NCI-H226 (cell line): ENCODE results near the gene WDR86.

Source experiments
- DNase-seq: peaks from one replicate; pipeline ENCODE4 v3.0.0-alpha.2; 2015

Gene WDR86

DNA sequence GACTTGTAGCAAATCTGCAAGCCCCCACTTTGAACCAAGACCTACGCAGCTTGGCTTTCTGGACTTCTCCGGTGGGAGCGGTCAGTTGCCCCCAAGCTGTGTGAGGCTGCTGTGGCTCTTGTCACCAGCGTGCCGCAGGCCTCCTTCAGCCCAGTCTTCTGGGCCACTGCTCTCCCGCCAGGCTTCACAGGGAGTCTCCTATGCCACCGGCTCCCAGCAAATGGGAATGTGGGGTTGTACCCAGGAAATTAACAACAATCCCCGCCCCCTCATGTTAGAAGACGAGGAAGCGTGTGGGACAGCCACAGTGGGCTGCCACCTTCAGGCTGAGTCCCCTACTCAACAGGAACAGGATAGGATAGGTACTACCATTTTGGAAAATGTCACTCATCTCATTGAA is 4.2 kb downstream of the WDR86 start:
- DNase-seq, result no peak

GRCh38 chr7:151405056-151405455 is 4.8 kb downstream of the WDR86 start:
- no peak for DNase-seq

- DNase-seq, result peak; percentile 27
Measured at GRCh38 chr7:151404216-151405011, 5.4 kb downstream of the WDR86 start.

GRCh38 chr7:151403764-151404163 is 6.1 kb downstream of the WDR86 start:
- no peak for DNase-seq

DNA sequence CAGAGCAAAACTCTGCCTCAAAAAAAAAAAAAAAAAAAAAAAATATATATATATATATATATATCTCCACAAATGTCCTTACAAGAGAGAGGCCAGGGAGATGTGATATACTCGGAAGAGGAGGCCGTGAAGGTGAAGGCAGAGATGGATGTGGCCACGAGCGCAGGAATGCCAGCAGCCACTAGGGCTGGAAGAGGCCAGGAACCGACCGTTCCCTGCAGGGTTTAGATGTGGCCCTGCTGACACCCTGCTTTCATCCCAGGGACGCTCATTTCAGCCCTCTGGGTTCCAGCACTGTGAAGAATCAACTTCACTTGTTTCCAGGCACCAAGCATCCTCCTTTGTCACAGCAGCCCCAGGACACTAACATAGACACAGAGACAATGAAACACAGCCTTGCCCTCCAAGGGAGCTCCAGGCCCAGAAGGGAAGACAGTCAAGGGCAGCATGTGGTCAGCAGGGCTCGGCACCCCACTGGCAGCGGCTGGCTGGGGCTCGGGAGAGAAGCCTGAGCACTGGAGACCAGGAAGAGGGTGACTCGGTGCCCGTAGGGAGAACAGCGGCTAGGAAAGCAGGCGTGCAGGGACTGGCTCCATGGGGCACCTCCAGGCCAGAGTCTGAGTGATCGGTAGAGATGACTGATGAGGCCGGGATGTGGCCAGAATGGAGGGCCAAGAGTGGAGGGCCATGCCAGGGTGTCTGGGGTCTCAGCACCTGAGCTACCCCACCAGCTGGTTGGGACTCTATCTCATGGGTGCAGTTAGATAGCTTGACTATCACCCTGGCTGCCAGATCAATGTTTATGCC is 7.6 kb downstream of the WDR86 start:
- DNase-seq, result no peak

DNA sequence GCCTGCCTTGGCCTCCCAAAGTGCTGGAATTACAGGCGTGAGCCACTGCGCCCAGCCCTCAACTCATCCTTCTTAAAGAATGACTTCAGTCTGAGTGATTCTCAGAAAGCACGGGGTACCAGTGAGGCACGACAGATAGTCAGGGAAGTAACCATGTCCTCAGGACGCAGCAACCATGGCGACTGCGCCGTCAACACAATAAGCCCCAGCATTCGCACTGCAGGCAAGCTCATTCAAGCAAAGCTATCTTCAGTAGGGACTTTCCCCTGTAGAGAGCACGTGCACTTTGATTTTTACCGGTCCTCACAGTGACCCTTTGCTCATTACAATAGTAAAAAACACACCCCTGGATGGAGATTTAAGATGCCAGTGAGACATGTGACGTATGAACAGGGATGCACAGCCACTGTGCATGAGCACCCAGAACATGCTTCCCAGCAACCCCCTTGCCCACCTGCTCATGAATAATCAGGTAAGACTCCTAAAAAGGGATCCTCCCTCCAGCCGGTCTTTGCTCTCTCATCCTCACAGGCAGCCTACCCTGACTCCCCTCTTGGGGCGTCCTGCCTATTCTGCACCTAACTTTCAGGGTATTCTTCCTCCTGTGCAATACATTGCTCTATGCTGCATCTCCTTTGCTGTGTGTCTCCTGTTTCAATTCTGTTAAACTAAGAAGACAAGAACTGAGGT is 9.1 kb downstream of the WDR86 start:
- DNase-seq, result no peak

- DNase-seq, result no peak
Measured at GRCh38 chr7:151399906-151400305, 9.9 kb downstream of the WDR86 start.

GRCh38 chr7:151399305-151399601 is 10.6 kb downstream of the WDR86 start:
- no peak for DNase-seq

- no peak for DNase-seq
Measured at GRCh38 chr7:151398446-151399304, 11.2 kb downstream of the WDR86 start.

- DNase-seq, result no peak
Measured at GRCh38 chr7:151397026-151397425, 12.8 kb downstream of the WDR86 start.

DNA sequence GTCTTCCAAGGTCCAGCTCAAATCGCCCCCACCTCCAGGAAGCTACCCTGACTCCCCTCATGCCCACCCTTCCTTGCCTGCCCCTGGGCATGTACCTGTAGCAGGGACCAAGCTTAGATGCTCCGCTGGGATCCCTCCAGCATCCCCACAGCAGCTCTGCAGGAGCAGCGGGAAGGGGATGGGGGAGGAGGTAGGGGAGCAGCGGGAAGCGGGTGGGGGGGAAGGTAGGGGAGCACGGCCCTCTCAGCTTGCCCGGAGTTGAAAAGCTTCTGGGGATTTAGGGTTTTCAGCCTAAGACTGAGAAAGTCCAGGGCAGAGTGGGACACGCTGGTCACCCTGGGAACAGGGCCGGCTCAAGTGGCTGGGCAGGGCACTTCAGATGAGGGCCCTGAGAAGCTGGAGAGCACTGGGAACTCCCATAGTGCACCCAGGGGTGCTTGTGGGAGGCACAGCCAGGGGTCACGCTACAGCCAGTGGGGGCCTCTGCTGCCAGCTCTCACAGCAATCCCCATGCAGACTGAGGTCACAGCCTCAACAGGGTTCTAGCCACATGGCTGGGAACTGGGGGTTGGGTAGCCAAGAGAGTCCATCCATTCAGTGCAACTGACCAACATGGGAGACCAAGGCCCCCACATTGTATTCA is 13.4 kb downstream of the WDR86 start:
- no peak for DNase-seq

GRCh38 chr7:151395036-151395367 is 14.8 kb downstream of the WDR86 start:
- no peak for DNase-seq

- no peak for DNase-seq
Measured at GRCh38 chr7:151394076-151395035, 15.5 kb downstream of the WDR86 start.

DNA sequence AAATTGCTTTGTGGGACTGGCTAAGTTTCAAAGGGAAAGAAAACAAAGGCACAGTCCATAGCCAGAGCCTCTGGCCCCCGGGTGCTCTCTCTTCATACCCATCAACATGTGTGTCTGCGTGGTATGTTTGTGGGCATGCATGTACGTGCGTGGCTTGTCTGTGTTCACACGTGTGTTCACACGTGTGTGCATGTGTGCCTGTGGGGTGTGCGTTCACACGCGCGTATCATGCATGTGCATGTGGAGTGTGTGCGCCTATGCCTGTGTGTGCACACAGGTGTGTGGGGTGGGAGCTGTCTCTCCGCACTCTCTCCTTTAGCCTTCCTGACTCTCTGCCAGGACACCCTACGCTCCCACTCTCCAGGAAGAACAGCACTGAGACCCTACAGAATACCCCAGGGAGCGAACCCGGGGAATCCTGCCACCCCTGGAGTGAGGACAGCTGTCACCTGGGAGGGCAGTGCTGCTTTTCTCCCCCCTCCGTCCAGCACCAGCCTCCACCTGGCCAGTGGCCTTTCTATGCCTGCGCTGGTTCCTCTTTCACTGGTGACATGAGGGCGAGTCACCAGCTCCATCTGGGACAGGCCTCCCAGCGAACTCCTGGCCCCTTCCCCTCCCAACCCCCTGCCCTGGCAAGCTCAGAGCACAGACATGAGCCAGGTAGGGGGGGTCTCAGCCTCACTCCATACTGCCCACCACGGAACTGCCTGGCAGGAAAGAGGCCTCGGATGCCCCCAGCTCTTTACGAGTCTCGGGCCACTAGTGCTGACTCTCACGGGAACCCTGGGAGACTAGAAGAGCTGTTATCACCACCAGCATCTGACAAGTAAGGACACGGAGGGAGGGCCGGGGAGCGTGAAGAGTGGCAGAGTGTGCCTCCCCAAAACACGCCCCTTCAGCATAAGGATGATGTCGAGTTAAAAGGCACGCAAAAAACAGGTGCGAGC is 16.5 kb downstream of the WDR86 start:
- no peak for DNase-seq

GRCh38 chr7:151392426-151392825 is 17.4 kb downstream of the WDR86 start:
- DNase-seq, result no peak

DNA sequence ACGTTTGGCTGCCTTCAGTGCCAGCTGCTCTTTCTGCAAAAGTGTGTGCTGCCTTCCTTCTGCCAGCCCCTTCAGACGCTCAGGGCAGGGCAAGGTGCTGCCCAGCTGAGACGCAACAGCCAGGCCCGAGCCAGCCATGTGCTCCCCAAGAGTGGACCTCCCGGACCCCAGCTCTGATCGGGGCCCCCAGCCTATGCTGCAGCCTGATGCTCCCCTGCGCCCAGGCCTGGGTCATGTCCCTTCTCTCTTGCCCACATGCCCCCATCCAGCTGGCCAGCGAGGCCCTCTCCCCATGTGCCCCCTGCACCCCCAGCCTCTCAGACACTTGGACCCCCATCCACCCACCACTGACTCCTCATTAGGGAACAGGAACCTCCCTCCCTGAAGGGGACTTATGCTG is 17.8 kb downstream of the WDR86 start:
- no peak for DNase-seq

DNA sequence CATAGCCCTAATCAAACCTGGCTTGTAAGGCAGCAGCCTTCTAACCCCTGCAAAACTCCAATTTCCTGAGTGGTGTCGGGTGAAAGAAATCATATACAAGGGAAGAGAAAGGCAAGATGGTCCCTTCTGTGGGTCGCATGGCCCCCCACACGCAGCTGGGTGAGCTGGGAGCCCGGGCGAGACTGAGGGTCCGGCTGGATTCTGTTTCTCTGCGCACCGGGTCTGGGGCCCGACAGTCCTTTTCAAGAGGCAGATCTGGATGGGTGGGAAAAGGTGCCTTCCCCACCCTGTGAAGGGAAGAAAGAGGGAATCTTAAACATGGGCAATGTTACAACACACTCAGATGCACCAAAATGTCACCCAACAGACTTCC is 18.5 kb downstream of the WDR86 start:
- DNase-seq, result no peak

DNA sequence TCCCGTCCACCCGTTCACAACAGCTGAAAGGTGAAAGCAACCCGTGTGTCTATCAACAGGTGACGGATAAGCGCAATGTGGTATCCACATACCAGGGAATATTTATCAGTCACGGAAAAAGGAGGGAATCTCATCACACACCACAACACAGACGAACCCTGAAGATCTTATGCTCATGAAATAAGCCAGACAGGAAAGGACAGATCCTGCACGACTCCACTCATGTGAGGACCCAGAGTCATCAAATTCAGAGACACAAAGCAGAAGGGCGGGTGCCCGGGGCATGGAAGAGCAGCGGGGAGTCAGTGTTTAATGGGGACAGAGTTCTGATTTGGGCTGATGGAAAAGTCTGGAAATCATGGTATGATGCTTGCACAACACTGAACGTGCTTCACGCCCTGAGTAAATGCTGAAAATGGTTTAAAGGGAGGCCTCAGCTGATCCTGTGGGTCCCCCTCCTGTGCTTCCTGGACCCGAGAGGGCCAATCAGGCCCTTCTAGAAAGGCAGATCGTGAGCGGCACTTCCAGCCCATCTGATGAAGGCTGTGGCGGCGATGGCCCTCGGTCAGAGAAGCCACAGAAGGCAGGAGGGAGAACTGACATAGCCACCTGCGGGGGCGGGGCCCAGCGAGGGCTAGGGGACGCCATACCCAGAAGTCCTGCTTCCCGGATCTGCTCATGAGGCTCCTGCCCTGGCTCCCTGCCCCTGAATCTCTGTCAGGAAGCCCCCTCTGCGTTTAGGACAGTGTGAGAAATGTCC is 19.1 kb downstream of the WDR86 start:
- no peak for DNase-seq
